ENCODE measurements around the gene MT1M.

Gene MT1M

GRCh38 chr16:56681939-56682702, 49.7 kb downstream of the MT1M start, which contains the start of gene MT1X:
Gene MT1X, plus strand, starts transcription at chr16:56682470. Its CDS starts 71 bp downstream, at chr16:56682541.
- peaks cover 15% of the 10 kb centered on the region for H3K4me1 ChIP-seq (ENCODE audit: control insufficient read depth, insufficient read depth, low read length)
- H3K27me3 ChIP-seq (ENCODE audit: control insufficient read depth, insufficient read depth, low read length): peaks cover 62% of the 10 kb centered on the region
- peak within 1 kb of the TSS; percentile 81 for H3K4me3 ChIP-seq (ENCODE audit: low read depth, low read length)
- H3K9ac ChIP-seq (ENCODE audit: low read depth, low read length): peak within 1 kb of the TSS; percentile 43
- H3K36me3 ChIP-seq (ENCODE audit: control insufficient read depth, insufficient read depth, low read length): no peaks in the 10 kb centered on the region
- H3K27ac ChIP-seq (ENCODE audit: low read depth, low read length): peak within 1 kb of the TSS; percentile 46
- no peaks in the 10 kb centered on the region for H3K9me3 ChIP-seq (ENCODE audit: control insufficient read depth, insufficient read depth, low read length)

GRCh38 chr16:56682703-56683397, 50.4 kb downstream of the MT1M start:
- H3K4me3 ChIP-seq (ENCODE audit: low read depth, low read length): peak overlapping the region; percentile 81
- no peaks in the 10 kb centered on the region for H3K36me3 ChIP-seq (ENCODE audit: control insufficient read depth, insufficient read depth, low read length)
- peaks cover 15% of the 10 kb centered on the region for H3K4me1 ChIP-seq (ENCODE audit: control insufficient read depth, insufficient read depth, low read length)
- peaks cover 55% of the 10 kb centered on the region for H3K27me3 ChIP-seq (ENCODE audit: control insufficient read depth, insufficient read depth, low read length)
- no peaks in the 10 kb centered on the region for H3K9me3 ChIP-seq (ENCODE audit: control insufficient read depth, insufficient read depth, low read length)
- H3K27ac ChIP-seq (ENCODE audit: low read depth, low read length): no peak overlapping the region
- H3K9ac ChIP-seq (ENCODE audit: low read depth, low read length): peak overlapping the region; percentile 43

Data from HUES48 (cell line).